Lung (tissue), 12 donors: ENCODE results near the gene VWA5B1. TPM values are rescaled to one million over a fixed set of nuclear protein-coding genes. Genes with fewer than 3 reads are reported as not detected.
"Not testable (repeated sequence)": the region's sequence is repeated elsewhere in the genome, so short reads cannot be mapped to it uniquely, and the experiment has no call there.

ENCODE experiments used
- ATAC-seq: fragments of 200-7000 bp; cut with Tn5 transposase; one replicate; pipeline ENCODE4 v1.9.1; 2020; ENCODE audit warnings: moderate number of reproducible peaks; ENCODE audit not compliant: insufficient read depth, low FRiP score
- DNase-seq, 3 donors: peaks; one replicate each; pipeline ENCODE4 v3.0.0-alpha.2; 2013 to 2017
- H3K27ac ChIP-seq, 2 donors: one replicate each; pipeline ENCODE4 v1.5.1; 2013; ENCODE audit warnings: mild to moderate bottlenecking in 2 of 2, moderate library complexity in 2 of 2, control low read depth in 1 of 2, inconsistent platforms in 1 of 2, low read depth in 1 of 2, low read length in 1 of 2
- H3K27me3 ChIP-seq, 3 donors: one replicate each; pipeline ENCODE4 v1.5.1; 2013; ENCODE audit warnings: low read length in 2 of 3; ENCODE audit not compliant: control insufficient read depth in 3 of 3, insufficient read depth in 3 of 3
- H3K36me3 ChIP-seq, 4 donors: one replicate each; pipeline ENCODE4 v1.5.1; 2013; ENCODE audit warnings: low read length in 4 of 4, mild to moderate bottlenecking in 1 of 4, moderate library complexity in 1 of 4; ENCODE audit not compliant: control insufficient read depth in 4 of 4, insufficient read depth in 4 of 4
- H3K4me1 ChIP-seq, 5 donors: one replicate each; pipeline ENCODE4 v1.5.1; 2013; ENCODE audit warnings: low read length in 5 of 5, mild to moderate bottlenecking in 2 of 5, moderate library complexity in 1 of 5; ENCODE audit not compliant: control insufficient read depth in 5 of 5, insufficient read depth in 5 of 5
- H3K4me3 ChIP-seq: one replicate; pipeline ENCODE4 v1.5.1; 2013; ENCODE audit warnings: mild to moderate bottlenecking, control low read depth, moderate library complexity
- H3K9ac ChIP-seq, 2 donors: one replicate each; pipeline ENCODE4 v1.5.1; 2013; ENCODE audit warnings: low read length in 2 of 2, control low read depth in 1 of 2; ENCODE audit not compliant: insufficient read depth in 1 of 2
- H3K9me3 ChIP-seq, 4 donors: one replicate each; pipeline ENCODE4 v1.5.1; 2013; ENCODE audit warnings: low read length in 3 of 4, mild to moderate bottlenecking in 1 of 4, moderate library complexity in 1 of 4; ENCODE audit not compliant: control insufficient read depth in 4 of 4, insufficient read depth in 3 of 4
- WGBS, 2 donors: extraction: QIAGEN DNeasy Blood & Tissue Kit; methylation state at CpG; one replicate each; pipeline ENCODE4 v1.1.7; 2013; 5-methylcytosine and 5-hydroxymethylcytosine counted together
- polyA plus RNA-seq, 2 donors: library from polyadenylated mRNA; stranded (reverse); fragments of 200-250 nt; gene quantifications; one replicate each; pipeline ENCODE4 v1.2.1, GENCODE V29; 2013
- total RNA-seq, 2 donors: library from RNA; depleted of rRNA in 1 of 2; stranded (reverse); fragments of >200 nt in 1 of 2; gene quantifications; one replicate each; pipeline ENCODE4 v1.2.1, GENCODE V29; 2014 to 2021
- TF ChIP-seq, protein P1 (sequence below): IDR thresholded peaks from 2 replicates; pipeline ENCODE4 v1.5.1; 2012; ENCODE audit warnings: mild to moderate bottlenecking; ENCODE audit errors: control extremely low read depth, extremely low read depth
- donor health status: control.
- donor health status: control.
- donor health status: Bipolar disorder and iron deficiency.
- donor health status: healthy.
- donor health status: DM: yes; HTN: yes; CAD: no.

The VWA5B1 gene
- total and polyA plus RNA-seq, 4 donors: 0.02 to 0.40 (median 0.26) TPM

DNA sequence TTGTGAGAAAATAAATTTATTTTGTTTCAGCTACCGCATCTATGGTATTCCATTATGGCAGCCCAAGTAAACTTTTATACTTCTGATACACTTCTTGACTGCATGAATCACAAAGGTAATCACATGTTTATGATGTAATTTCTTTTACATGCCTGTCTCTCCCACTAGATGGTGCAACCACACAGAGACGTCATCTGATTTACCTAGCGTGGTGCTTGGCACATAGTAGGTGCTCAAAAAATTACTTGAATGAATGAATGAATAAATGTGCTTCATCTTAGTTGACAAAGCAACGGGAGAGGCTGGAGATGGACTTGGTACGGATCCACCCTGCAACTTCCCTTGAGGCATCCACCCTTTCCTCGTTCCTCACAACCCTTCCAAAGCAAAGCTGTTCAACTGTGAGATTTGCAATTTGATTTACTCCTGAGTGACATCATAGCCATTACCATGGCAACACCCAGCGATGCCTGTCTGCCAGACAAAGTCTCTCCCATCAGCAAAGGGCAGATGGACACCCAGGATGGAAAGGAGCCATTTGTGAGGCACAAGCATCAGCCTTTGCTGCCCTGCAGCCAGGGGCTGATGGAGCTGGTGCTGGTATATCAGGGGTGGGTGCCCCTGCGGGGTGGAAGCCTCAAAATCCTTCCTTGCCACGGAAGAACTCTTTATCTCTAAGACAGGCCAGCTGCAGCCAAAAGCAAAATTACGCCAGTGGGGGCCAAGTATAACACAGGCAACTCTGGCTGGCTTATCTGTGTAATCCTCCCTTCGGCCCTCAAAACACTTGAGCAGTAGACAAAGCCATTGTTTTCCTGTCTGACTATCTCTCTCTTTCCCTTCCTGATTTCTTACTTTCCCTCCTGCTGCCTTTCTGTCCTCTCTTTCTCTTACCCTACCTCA is 18.9 kb upstream of the VWA5B1 start:
- no peak overlapping the region for H3K9ac ChIP-seq
- H3K9me3 ChIP-seq: no peaks in the 10 kb centered on the region
- no peaks in the 10 kb centered on the region for H3K27me3 ChIP-seq
- WGBS, 2 donors: 62 to 68% methylated on average over 11 of the region's 11 CpGs
- H3K4me3 ChIP-seq: no peak overlapping the region
- TF ChIP-seq, protein P1, sequence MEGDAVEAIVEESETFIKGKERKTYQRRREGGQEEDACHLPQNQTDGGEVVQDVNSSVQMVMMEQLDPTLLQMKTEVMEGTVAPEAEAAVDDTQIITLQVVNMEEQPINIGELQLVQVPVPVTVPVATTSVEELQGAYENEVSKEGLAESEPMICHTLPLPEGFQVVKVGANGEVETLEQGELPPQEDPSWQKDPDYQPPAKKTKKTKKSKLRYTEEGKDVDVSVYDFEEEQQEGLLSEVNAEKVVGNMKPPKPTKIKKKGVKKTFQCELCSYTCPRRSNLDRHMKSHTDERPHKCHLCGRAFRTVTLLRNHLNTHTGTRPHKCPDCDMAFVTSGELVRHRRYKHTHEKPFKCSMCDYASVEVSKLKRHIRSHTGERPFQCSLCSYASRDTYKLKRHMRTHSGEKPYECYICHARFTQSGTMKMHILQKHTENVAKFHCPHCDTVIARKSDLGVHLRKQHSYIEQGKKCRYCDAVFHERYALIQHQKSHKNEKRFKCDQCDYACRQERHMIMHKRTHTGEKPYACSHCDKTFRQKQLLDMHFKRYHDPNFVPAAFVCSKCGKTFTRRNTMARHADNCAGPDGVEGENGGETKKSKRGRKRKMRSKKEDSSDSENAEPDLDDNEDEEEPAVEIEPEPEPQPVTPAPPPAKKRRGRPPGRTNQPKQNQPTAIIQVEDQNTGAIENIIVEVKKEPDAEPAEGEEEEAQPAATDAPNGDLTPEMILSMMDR: no peak
- ATAC-seq (no peak), DNase-seq (peak in 2 of 3 donors; percentile 37 to 61)
- H3K4me1 ChIP-seq: peaks cover 0 to 9% (median 5%) of the 10 kb centered on the region in 5 donors
- no peak overlapping the region for H3K27ac ChIP-seq
- H3K36me3 ChIP-seq: no peaks in the 10 kb centered on the region

DNA sequence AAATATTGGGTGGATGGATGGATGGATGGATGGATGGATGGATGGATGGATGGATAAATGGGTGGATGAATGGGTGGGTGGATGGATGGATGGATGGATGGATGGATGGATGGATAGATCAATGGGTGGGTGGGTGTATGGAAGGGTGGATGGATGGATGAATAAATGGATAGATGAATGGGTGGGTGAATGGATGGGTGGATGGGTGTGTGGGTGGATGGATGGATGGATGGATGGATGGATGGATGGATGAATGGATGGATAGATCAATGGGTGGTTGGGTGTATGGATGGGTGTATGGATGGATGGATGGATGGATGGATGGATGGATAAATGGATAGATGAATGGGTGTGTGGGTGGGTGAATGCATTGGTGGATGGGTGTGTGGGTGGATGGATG is 17.0 kb upstream of the VWA5B1 start:
- not testable (repeated sequence) for H3K27ac ChIP-seq, H3K4me1 ChIP-seq, H3K36me3 ChIP-seq, H3K4me3 ChIP-seq, ATAC-seq, H3K9me3 ChIP-seq, H3K27me3 ChIP-seq, H3K9ac ChIP-seq, DNase-seq

DNA sequence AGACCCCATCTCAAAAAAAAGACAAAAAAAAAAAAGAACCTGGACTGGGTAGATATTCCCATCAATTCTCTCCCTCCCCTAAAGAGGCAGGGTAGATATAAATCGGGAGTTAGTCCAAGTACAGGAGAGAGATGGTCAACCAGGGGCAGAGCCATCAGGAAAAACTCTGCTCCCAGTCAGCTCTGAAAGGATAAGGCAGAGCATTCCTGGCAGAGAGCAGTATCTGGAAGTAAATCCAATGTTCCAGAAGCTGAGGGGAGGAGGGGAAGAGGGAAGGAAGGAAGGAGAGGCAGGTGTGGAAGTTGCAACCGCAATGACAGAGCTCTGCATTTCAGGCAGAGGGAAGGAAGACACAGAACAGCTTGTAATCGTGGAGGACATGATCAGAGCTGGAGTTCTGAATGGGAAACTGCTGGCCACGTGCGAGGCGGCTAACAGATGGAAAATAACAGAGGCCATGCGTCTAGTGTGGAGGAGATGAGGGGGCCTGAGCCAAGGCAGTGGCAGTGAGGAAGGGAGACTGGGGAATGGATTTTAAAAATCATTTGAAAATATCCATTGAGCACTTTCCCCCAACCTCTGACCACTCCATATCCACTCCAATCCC is 15.3 kb upstream of the VWA5B1 start:
- ATAC-seq (no peak), DNase-seq (peak; percentile 25 to 66 (median 52))
- H3K36me3 ChIP-seq: no peaks in the 10 kb centered on the region
- no peak overlapping the region for H3K4me3 ChIP-seq
- H3K9me3 ChIP-seq: no peaks in the 10 kb centered on the region
- H3K27me3 ChIP-seq: peaks cover 0 to 3% (median 0%) of the 10 kb centered on the region in 3 donors
- WGBS, 2 donors: 52 to 65% methylated on average over 7 of the region's 7 CpGs
- no peak overlapping the region for H3K9ac ChIP-seq
- H3K27ac ChIP-seq: no peak overlapping the region
- H3K4me1 ChIP-seq: peaks cover 0 to 9% (median 5%) of the 10 kb centered on the region in 5 donors
- TF ChIP-seq, protein P1: no peak

DNA sequence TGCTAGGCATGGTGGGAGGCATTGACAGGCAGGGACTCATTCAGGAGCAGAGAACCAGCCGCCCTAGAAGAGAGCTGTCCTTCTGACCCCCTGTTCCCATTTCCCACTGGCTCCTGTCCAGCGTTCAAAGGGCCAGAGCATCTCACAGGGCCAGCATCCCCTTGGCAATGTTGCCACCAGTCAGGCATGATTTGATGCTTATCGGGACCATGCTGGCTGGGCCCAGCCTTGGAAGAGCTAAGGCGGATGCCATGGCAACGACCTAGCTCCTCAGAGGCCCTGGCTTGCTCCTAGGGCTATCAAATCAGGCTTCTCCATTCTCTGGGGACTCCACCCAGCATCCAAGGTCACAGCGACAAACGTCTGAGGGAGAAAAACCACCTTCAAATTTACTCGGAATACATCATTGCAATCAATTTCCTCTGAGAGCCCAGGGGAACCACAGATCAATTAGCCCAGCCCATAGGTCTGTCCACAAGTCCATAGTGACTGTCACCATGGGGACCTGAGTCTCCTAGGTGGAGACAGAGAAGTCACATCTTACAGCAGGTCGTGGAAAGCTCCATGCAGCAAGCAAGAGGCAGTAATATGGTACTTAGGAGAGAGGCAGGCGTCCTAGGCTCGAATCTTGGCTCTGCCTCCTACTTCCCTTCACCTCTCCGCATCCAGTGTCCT is 14.1 kb upstream of the VWA5B1 start:
- no peaks in the 10 kb centered on the region for H3K36me3 ChIP-seq
- peaks cover 0 to 8% (median 5%) of the 10 kb centered on the region in 5 donors for H3K4me1 ChIP-seq
- H3K4me3 ChIP-seq: no peak overlapping the region
- H3K9me3 ChIP-seq: no peaks in the 10 kb centered on the region
- TF ChIP-seq, protein P1: no peak
- peaks cover 0 to 3% (median 0%) of the 10 kb centered on the region in 3 donors for H3K27me3 ChIP-seq
- H3K27ac ChIP-seq: no peak overlapping the region
- no peak for DNase-seq
- H3K9ac ChIP-seq: no peak overlapping the region
- WGBS, 2 donors: 81 to 84% methylated on average over 12 of the region's 12 CpGs
- no peak for ATAC-seq
